NCI-H748 (cell line): Measurements from ENCODE around the gene FAM168A.

Experiments
- DNase-seq: peaks from one replicate; lab custom pipeline; 2025; ENCODE audit not compliant: unreplicated experiment; lab: John Stamatoyannopoulos, UW

Gene FAM168A

DNA sequence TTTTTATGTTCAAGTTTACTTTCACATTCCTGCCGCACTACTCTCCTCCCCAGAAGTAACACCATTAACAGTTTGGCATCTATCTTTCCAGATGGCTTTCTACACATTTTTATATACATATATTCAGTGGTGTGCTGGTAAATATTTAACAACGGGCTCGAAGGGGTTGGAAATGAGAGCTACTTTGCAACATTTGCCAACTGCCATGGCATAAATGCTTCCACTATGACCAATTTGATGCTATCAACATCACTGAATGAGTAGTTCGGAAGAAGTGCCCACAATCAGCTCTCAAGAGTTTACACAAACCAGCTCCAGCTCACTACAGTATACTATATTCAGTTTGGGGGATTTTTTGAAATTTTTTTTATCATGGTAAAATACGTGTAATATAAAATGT lies 166.5 kb downstream of the FAM168A start:
- no peak for DNase-seq

DNA sequence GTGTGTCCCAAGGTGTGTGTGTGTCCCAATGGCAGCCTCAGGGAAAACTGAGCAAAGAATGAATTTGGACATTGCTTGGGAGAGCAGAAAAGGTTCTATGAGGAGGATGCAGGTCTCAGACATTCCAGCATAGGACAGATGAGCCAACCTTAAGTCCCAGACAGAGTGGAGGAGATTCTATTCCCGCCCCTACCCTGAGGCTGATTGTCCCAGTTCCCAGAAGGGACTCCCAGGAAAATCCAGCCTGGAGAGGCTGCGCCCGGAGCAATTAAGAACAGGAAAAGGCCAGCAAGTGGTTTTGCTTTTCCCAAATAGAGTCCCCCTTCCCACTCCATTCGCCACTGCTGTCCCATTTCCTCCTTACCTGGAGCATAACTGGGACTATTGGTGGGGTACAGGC lies 167.6 kb downstream of the FAM168A start:
- no peak for DNase-seq

DNA sequence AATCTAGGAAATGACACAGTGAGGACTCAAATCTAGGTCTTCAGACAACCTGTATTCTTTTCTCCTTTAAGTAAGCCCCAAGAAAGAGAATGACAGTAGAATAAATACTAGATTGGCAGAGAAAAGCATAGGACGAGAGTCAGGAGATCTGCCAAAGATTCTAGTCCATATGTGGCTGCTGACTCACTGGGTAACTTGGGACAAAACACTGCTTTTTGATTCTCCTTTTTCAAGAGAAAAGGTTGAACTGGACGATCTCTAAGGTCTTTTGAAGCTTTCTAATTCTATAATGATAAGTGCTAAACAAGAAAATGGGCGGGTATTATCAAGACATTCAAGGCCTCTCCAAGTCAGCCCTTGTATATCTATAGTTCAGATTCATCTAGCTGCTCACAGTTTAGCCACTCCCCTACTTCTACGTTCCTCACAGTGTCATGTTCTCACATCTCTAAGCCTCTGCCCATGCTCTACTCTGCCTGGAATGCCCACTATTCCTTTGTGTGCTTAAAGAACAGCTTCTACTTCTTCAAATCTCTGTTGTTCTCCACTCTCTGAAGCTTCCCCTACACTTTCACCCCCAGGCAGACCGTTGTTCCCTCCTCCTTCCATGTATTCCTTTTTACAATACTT lies 168.7 kb downstream of the FAM168A start:
- no peak for DNase-seq

DNA sequence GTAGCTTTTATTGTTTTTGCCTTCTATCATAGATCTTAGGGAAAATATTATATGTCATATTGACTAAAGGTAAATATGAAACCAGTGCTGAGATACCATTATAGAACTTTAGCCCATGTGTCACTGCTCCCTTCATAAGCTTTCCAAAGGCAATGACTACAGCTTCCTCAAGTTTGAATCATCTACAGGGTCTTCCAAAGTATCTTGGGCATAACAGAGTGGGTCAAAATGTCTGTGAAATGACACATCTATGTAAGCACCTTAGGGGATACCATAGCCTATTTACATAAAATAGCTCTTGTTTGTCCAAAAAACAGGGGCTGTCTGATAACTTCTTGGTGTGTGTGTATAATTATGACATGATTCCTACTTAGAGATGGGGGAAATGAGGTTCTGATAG lies 169.2 kb downstream of the FAM168A start:
- no peak for DNase-seq

DNA sequence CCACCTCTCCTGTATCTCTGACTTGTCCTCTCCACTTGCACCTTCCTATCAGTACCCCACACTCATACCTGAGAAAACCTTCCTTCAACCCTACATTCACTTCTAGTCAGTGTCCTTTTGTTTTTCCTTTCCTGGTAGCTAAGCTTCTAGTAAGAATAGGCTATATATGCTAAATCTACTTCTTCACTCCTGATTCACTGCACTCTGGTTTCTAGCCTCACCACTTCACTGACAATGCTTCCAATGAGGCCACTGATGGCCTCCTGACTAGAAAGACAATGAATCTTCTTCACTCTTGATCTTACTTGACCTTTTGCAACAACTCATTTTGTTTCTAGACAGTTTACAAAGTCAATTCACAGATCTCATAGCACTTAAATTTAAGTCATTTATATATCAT lies 169.7 kb downstream of the FAM168A start:
- no peak for DNase-seq

DNA sequence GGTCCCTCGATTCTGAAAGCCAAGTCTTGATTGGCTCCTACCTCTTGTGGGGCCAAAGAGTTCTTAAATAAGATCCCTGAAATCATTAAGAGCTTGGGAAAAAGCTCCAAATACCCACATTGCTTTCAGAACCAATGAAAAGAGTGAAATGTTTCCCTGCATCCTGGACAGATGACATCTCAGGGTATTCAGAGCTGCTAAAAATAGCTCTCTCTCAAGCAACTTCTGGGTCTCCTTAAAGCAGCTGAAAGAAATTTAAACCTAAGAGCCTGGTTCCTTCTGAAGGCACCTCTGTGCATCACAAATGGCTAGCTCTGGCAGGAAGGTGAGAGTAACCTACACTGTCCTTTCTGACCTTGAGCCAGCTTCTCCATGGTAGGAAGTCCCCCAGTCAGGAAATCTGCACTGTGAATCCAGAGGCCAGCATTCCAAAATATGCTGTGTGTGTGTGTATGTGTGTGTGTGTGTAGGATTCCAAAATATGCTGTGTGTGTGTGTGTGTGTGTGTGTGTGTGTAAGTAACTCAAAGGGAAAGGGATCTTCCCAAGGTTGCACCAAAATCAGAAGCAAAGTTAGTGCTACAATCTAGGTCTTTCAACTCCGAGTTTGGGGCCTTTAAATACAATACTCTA lies 171.6 kb downstream of the FAM168A start:
- DNase-seq, result no peak

DNA sequence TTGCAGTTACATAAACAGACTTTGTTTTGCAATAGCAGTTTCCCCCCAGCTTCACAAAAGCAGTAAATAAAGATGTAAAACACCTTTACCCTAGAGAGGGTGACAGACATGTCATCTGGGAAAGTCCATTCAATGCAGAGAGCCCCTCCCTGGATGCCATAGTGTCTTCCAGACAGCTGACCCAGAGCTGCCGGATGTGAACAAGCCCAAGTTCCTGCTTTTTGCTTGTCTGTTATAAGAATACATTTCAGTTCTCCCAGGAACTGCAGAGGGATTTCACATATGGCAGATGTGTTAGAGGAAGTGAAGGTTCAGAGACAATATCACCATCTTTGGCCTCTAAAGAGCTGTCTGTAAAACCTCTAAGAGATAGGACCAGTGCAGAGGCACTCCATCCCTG lies 172.8 kb downstream of the FAM168A start:
- DNase-seq, result no peak

DNA sequence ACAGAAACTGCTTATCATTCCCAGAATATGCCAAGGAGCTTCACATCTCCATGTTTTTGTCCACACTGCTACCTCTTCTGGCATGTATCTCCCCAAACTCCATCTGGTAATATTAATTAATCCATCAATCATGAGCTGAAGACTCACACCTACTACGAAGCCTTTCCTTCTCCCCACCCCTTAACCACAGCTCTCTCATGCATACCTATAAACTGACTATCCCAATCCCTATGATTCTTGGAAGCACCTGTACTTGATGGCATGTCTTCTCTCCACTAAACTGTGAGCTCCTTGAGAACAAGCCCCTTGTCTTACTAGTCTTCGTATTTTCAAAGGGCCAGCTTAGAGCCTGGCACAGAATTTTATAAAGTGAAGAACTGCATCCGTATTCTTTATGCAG lies 174.4 kb downstream of the FAM168A start:
- DNase-seq, result no peak

DNA sequence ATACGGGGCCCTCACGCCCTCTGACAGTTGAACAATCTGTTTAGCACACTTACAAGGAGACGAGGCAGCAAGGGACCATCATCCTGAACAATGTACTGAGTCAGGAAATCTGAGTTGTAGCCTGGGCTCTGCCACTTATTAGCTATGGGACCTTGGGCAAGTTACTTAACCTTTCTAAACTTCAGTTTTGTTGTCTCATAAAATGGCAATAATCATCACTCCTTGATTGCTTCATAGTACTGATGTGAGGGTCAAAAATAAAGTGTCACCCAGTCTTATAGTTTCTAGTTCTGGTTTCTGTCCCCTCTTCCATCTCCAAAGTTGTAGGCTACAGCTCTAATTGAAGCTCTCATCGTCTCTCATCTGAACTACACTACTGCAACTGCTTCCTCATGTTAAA lies 175.0 kb downstream of the FAM168A start:
- no peak for DNase-seq

DNA sequence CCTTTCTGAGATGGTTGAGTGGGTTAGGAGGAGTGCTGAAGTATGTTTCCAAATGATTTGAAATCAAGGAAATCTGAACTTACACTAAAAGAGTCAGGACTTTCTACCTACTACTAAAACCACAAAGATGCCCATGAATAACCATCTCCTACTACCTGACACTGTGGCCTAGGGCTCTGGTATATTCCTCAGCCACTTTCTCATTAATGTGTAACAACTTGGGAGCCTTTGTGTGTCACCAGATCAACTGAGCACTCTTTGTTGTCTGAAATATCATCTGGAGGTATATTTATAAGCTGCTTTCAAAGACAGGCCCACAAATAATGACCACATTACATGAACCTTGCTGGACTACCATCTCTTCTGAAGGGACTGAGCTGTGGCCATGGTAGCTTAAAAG lies 177.8 kb downstream of the FAM168A start:
- no peak for DNase-seq

DNA sequence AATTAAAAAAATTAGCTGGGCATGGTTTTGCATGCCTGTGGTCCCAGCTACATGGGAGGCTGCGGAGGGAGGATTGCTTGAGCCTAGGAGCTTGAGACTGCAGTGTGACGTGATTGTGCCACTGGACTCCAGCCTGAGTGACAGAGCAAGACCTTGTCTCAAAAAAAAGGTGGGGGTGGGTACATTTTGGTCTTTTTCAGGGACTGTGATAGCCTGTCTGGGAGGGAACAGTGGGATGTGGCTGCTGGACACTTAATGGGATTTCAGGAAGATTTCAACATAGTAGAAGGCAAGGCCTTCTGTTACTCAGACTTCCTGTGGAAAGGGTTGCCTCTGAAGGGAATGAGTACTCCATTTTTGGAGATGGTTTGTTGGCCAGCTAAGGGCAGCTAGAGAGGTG lies 181.1 kb downstream of the FAM168A start:
- no peak for DNase-seq

DNA sequence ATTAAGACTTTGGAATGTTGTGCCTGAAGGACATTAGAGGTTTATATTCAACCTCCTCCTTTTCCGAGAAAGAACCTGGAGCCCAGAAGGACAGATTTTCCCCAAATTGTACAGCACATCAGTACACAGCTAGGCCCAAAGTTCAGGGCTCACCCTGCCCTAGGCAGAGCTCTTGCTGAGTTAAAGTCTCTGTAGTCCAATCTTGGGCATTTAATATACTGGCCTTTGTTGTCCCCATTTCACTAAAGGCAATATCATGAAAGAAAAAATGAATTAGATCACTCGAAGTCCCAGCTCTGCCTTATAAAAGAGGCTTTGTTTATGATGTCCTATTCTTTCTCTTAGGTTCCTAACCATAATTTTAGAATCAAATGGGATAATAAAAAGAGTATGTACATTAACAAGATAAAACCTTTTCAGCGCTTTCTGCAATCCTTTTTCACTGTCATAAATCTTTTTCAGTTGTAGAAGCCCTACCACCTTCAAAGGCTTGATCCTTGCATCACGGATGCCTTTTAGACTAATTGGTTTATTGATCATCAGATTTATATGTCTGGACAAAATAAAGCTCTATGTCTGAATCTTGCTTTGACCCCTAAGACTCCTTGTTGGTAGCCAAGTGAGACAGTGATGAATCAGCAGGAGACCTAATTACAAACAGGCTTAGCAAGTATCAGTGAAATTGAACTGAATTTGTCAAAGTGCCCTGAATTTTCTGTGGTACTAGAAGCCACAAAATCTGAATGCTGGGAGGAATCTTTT lies 181.9 kb downstream of the FAM168A start:
- no peak for DNase-seq

DNA sequence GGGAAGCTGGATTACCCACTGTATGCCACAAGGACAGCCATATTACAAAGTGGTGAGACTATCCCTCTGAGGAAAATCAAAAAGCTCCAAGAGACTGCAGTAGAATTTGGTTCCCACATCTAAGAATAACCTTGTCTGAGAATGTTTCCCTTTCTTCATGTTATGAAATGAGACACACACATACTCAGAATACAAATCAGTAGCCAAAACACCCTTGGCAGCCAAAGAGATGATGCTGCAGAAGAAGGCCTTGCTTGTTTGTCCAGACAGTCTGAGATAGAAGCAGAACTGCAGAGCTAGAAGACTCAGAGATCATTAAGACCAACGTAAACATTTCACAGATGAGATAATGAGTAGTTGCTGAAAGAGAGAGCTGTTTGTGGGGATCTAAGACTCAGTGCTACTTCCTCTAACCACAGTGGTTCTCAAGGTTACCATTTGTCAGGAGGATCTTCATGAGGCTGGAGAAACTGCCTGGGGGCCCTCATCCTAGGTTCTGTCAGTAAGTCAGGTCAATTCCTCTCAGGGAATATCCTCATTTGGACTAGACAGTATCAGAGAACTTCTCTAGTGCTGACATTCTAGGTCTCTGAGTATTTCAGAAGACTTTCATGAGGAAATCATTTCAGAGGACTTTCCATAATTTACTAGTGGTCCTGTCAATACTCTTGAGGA lies 182.8 kb downstream of the FAM168A start:
- DNase-seq, result no peak

DNA sequence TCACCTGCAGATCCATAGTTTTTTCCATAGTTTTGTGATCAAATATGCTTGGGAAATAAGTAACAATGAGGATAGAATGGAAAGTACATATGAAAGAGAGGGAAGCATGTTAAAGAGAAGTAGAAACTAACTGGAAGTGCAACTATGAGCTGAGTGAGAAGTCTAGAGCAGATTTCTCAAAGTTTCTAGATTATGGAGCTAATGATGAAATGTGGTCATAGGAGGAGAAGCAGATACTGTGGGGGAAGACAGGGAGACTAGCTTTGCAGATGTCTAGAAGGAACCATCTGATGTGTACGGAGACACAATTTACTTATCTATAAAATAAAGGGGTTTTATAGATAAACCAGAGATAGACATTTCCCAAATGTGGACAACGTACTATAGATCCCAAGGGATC lies 184.7 kb downstream of the FAM168A start:
- no peak for DNase-seq

DNA sequence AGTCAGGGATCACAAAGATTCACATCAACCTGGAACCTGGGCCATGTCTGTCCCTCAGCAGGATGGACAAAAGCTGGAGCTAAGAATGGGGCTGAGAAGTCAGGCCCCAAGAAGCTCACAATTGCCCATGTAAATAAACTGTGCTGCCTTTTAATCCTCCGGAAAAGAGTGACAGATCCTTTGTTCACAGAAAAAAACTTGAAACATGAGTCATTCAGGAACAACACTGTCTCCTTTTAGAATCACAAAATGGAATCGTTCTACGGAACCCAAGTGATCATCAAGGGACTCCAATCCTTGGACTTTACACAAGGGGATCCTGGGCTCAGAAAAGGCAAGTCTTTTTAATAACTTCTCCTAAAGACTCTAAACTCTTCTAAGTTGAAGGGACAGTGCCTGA lies 185.6 kb downstream of the FAM168A start:
- no peak for DNase-seq

DNA sequence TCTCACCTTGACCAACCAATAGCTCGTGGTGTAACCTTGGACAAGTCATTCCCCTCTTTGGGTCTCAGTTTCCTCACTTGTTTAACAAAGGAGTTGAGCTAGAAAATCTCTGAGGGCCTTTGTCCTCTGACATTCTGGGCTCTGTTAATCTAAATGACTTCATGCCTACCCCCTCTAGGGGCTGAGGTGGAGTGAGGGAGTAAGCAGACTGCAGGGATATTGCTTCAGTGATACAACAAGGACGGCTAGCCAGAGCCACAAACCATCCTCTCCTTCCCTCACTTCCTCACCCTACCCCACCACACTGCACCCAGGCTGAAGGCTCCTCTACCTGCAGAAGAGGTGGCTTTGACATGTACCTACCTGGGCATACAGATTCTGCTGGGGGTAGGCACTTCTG lies 186.9 kb downstream of the FAM168A start:
- no peak for DNase-seq

DNA sequence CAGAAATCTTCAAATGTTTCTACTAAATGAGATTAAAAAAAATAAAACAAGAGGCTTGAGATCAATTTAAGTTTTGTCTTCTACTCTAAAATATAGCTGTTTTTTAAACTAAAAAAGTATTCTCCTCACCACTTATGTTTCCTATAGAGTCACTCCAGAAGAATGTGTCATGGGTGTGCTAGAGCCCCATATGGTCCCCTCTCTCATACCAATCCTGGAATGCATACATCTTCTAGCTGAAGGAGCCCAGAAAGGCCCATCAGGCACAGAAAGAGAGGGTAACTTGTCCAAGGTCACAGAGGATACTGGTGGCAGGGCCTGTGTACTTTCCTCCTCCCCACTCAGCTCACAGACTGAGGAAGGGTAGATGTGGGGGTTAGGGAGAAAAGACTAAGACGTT lies 187.3 kb downstream of the FAM168A start:
- no peak for DNase-seq

DNA sequence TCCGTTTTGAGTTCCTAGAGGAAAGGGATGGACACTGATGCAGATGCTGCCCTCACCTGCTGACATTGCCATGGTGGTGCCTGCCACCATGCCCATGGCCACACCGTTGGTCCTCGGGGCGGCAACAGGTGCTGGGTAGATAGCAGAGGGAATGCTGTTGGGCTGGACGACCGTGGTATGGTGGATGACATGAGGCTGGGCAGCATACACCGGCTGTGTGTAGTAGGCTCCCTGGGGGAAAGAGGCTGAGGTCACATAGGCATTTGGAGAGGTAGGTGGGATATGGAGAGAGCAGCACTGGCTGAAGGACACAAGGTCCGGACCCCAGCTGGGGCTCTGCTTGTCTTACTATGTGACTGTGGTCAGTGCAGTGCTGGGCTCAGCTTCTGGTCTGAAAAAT lies 188.5 kb downstream of the FAM168A start:
- DNase-seq, result no peak

DNA sequence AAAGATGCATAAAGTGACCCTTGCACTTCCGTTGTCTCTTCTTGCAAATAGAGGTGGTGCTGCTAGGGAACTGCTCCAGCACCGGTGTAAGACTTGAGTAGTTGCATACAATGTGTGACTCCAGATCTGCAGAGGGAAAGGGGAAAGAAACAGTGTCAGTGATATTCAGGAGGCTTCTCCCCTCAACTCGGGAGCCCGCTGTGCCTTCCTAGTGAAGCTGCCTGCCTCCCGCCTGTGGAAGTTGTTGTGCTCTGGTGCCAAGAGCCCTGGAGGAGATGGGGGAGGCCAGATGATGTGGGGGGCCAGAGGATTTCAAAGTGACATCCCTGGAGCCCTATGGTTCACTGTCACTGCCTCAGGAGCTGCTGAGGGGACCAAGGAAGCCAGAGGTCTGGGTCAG lies 191.3 kb downstream of the FAM168A start:
- no peak for DNase-seq

DNA sequence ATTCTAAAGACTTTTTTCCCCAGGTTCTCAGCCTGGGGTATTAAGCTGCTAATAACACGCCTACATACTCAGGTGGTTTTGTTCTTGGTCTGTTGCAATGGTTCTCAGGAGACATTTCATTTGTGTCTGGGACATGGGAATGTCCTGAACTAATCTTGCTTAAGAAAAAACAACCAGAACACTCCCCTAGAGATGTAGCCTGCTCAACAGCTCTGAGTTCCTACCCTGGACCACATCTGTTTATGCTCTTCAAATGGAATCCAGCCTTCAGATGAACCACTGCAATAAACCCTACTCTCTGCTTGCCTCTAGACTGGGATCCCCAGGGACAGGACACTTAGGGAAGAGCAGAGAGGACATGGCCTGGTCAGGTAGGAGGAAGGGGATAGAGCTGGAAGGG lies 191.8 kb downstream of the FAM168A start:
- no peak for DNase-seq

DNA sequence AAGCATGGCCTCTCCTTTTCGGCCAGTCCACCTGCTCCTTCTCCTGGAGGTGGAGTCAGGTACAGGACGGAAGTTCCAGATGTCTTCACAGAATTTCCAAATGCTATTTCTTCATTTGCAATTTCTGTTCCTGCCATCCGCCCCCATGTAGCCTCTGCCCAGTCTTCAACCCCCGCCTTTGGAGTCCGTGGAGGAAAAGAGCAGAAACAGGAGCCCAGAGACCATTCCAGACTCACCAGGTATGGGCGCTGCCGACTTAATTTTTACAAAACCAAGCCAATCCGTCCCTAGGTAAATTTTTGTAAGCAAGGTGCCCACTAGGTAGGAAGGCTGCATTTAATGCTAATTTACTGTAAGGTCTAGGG lies 192.8 kb downstream of the FAM168A start:
- no peak for DNase-seq

DNA sequence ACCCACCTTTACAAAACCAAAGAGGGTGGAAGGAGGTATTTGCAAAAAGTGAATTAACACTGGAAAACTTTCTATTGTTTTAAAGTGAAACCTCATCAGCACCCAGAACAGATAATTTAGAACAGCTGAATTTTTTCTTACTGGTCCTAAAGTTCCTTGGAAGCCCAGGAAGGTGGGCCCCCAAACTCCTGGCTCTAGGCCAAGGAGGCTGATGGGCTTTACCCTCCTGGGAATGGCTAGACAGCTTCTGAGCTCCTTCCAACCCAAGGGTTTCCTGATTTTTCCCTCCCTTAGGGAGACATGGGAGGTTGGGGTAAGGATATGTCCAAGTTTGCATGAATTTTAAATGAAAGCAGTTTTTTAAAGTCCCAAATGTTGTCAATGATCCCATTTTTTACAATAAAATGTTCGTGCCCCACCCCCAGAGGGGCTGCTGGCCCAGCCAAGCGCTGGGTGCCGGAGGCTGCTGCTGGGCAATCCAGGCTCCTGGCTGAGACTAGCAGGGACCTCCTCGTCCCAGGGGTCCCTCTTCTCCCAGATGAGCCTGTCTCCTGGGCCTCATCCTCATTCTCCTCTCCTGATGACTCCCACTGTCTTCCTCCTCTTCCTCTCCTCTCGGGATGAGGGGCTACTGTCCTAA lies 193.3 kb downstream of the FAM168A start:
- DNase-seq, result no peak
